Activated CD8-positive, alpha-beta memory T cell treated with anti-CD3 and anti-CD28 coated beads, Interleukin-2, amount 50 U/mL, for 1 hour (primary cell): ENCODE data around the gene RAB31.

Experiments
- DNase-seq: peaks from one replicate; pipeline ENCODE4 v3.0.0-alpha.2; 2020; ENCODE audit errors: extremely low read depth

RAB31 gene

DNA sequence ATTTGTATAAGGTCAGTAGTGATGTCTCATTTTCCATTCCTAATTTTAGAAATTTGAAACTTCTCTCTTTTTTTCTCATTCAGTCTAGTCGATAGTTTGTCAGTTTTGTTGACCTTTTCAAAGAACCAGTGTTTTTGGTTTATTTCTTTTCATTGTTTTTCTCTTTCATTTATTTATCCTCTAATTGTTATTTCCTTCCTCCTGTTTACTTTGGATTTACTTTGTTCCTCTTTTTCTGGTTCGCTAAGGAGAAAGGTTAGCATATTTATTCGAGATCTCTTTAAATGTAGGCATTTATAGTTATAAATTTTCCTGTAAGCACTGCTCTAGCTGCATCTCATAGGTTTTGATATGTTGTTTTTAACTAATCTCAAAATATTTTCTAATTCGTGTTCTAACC lies 112.6 kb downstream of the RAB31 start:
- DNase-seq, result no peak

DNA sequence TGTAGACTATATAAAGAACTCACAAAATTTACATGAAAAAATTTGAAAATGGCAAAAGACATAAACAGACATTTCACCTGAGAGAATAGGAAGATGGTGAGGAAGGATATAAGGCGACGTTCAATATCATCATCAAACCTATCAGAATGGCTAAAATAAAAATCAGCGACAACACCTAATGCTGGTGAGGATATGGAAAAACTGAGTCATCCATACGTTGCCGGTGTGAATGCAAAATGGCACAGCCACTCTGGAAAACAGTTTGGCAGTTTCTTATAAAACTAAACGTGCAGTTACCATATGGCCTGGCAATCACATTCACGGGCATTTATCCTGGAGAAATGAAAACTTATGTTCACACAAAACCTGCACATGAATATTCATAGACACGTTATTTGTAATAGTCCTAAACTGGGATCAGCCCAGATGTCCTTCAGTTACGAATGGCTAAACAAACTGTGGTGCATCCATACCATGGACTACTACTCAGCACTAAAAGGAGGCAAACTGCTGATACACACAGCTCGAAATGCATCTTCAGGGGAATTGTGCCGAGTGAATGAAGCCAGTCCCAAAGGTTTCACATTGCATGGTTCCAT lies 114.6 kb downstream of the RAB31 start:
- no peak for DNase-seq

- DNase-seq, result no peak
Observed at GRCh38 chr18:9823805-9824473, 115.8 kb downstream of the RAB31 start.

- no peak for DNase-seq
Observed at GRCh38 chr18:9824474-9824832, 116.4 kb downstream of the RAB31 start.

- no peak for DNase-seq
Observed at GRCh38 chr18:9824952-9825371, 116.9 kb downstream of the RAB31 start.

DNA sequence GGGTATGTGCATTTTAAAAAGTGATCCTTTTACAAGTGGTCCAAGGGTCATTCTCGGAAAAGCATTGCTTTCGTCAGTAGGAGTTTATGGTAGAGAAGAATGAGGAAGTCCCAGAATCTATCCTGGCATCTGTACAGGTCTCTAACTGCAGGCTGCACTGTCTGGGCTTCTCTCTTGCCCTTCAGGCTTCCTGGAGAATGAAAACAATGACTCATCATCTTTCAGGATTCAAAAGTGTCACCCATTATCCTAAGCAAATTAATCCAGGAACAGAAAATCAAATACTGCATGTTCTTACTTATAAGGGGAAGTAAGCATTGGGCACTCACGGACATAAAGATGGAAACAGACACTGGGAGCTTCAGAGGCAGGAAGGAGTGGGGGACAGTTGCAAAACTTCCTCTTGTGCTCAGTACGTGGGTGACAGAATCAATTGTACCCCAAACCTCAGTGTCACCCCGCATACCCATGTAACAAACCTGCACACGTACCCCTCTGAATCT lies 117.5 kb downstream of the RAB31 start:
- no peak for DNase-seq

- DNase-seq, result no peak
Observed at GRCh38 chr18:9826685-9827084, 118.6 kb downstream of the RAB31 start.

- no peak for DNase-seq
Observed at GRCh38 chr18:9827211-9827792, 119.2 kb downstream of the RAB31 start.

- no peak for DNase-seq
Observed at GRCh38 chr18:9827793-9828505, 119.8 kb downstream of the RAB31 start.

- no peak for DNase-seq
Observed at GRCh38 chr18:9828506-9829396, 120.7 kb downstream of the RAB31 start.

DNA sequence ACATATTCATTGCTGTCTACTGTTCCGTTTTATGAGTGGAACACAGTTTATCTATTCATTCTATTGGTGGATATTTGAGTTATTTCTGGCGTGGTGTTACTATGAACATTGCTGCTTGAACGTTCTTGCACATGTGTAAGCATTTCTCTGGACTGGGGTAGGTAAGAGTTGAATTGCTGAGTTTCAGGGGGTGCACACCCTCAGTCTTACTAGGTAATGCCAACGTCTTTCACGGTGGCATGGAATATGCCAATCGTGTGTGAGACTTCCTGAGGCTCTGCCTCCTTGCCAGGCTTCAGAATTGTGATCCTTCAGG lies 121.3 kb downstream of the RAB31 start:
- no peak for DNase-seq

DNA sequence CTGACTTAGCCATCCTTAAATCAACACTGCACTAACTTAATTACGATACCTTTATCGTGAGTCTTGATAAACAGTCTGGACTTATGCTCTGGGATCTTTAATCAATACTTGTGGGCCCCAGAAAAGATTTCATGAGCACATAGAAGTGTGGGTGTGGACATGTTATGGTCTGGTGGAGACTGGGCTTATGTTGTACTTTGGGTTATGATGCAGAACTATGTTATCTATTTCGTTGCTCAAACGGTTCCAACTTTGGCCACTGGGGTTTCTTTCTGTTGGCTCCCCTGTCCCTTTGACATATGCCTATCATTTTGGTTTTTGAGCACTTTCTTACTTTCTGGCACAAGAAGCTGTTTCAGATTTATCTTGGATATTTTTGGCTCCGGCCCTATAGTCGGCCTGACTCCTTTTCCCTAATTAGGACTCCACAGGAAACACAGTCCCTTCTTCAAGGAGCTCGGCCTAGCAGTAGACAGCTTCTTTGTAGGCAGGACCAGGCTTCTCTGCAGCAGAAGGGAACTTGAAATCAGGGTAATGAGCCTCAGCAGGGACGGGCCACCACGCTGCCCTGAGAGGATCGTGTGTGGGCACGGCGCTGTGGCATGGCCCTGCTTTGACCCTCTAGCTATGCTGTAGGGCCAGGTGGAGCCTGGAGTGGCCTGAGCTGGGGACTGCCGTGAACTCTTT lies 123.1 kb downstream of the RAB31 start:
- no peak for DNase-seq

DNA sequence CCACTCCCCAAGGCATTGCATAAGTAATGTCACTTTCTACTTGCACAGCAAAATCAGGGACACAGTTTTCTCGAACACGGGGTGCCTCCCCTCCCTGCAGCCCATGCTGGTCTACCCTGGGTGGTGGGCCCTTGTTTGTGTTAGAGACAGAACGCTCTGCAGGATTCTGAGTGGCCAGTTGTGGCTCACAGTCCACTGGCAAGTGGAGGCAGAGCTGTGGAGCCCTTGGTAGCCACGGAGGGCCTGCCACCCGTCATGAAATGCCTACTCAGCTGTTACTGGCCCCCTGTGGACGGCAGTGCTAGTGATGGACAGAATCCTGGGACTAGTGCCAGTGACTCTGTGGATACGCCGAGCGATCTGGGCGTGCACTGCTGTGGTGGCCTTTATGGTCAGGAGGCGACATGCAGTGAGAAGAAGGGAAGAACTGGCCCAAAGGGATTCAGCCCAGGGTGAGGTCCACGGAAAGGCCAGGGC lies 123.7 kb downstream of the RAB31 start:
- no peak for DNase-seq

DNA sequence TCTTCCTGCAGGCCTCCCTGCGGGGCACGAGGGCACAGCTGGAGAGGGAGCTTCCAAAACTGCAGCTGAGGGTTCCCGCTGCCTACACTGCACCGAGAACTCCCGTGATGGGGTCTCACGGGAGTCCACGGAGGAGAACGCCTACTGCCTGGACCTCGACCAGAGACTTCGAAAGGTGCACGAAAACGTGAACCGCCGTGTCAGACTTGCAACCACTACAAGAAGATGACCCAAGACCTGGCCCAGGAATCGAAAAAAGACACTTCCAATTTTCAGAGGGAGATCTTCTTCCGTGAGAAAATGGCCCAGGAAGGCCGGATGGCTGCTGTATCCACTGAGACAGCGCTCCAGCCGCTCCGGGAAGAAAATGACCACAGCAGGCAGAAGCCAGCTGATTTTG lies 124.8 kb downstream of the RAB31 start:
- DNase-seq, result no peak

GRCh38 chr18:9834551-9834950 lies 126.5 kb downstream of the RAB31 start:
- DNase-seq, result no peak

DNA sequence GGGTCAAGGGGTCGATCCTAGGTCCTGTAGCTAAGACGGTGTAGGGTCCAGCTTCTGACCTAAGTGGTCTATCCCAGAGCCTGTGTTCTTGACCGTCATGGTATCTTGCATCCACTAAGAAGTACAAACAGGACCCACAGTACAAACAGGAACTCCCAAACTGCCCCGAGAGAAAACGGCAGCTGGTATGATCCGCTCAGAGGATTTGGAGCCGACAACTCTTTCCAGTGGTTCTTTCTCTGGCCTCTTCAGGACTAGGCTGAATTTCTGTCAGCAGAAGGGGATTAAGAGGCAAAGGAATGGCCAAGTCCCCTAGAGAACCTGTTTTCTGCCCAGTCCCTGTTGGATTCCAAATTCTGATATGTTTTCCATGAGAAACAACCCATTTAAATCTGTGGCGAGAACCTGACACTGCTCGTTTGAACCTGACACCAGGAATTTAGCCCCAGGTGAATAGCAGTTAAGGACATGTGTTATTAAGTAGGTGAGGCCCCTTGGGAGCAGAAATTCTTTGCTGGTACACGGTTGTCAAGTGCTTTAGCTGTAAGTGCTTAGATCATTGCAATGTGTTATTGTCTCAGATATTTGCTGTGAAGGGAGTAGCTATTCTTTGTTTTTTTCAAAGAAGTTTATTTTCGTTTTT lies 127.1 kb downstream of the RAB31 start:
- DNase-seq, result no peak

GRCh38 chr18:9835825-9836224 lies 127.7 kb downstream of the RAB31 start:
- DNase-seq, result no peak

DNA sequence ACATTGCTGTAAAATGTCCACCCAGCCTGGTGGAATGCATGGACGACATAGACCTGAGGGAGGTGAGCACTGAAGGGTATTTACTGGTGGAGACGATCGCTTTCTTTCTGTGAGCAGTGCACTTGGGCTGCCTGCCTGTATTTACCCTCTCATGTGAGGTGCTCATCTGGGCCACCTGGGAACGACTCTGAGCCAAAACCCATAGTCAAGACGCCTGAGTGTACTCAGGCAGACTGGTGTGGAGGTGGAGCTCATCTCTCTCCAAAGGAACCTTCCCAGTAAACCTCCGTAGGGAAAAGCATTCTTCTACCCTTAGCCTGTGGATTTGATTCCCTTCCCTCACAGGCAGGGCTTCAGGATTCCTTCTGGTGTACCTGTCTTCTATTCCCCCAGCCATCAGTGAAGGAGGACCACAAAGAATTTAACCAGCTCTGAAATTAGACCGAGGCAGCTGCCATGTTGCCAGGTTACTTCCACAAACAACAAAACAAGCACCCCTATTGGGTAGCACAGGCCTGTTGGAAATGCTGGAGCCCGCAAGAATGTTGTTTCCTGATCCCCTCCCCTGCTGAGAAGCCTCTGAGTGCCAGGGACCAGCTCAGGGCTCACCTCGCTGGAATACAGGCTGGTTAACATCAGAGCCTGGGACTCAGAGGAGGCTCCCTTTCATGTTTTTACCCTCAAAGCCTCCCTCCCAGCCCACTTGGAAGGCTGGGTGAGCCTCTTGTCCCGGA lies 130.2 kb downstream of the RAB31 start:
- no peak for DNase-seq

DNA sequence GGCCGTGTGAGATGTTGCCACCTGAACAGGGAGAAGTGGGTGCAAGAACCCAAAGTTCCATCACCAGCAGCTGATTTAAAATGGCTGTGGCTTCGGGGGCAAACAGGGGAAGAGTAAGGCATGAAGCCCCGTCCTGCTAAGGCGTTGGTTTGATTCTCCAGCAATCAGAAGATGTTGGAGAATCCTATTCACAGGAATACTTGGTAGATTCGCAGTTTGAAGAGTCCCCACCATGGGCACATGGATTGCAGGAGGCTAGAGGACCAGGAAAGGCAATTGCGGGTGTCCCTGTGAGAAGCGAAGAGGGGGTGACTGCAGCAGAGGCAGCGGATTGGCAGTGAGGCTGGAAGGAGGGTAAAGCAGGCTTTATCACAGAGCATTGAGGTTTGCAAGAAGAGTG lies 131.1 kb downstream of the RAB31 start:
- DNase-seq, result no peak

DNA sequence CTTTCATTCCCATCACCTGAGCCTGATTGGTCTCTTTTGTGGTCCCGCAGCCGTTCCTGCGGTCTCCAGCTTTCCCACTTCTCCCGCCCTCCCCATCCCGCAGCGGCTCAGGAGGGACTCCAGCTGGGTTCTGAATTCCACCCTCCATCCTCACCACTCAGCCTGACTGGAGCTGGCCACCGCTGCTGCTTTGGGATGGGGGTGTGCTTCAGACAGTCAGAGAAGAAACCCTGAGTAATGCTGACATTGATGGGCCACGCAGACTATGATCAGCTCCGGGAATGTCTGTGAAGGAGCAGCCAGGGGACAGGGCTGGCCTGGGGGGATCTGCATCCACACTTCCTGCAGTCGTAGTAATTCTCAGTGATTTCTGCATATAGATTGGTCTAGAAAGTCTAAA lies 131.8 kb downstream of the RAB31 start:
- no peak for DNase-seq
